Lower lobe of right lung (tissue), 2 donors: ENCODE results near the gene ERG28. TPM values are rescaled to one million over a fixed set of nuclear protein-coding genes. Genes with fewer than 3 reads are reported as not detected.

Source experiments
- ATAC-seq, 2 donors: fragments of 200-7000 bp; cut with Tn5 transposase; one replicate each; pipeline ENCODE4 v1.9.1; 2020 to 2022; ENCODE audit warnings: mild to moderate bottlenecking in 2 of 2, moderate library complexity in 2 of 2
- DNase-seq: peaks from one replicate; pipeline ENCODE4 v3.0.0-alpha.2; 2020
- H3K27ac ChIP-seq: fragments of 200-600 bp; one replicate; pipeline ENCODE4 v1.8.0; 2022
- H3K27me3 ChIP-seq: fragments of 200-600 bp; one replicate; pipeline ENCODE4 v1.8.0; 2022; ENCODE audit warnings: low read depth
- H3K36me3 ChIP-seq: fragments of 200-600 bp; one replicate; pipeline ENCODE4 v1.8.0; 2022; ENCODE audit warnings: mild to moderate bottlenecking
- H3K4me1 ChIP-seq: fragments of 200-600 bp; one replicate; pipeline ENCODE4 v1.8.0; 2022
- H3K4me3 ChIP-seq: fragments of 200-600 bp; one replicate; pipeline ENCODE4 v1.8.0; 2022; ENCODE audit warnings: mild to moderate bottlenecking
- H3K9me3 ChIP-seq: fragments of 200-600 bp; one replicate; pipeline ENCODE4 v1.8.0; 2022
- intact Hi-C: fragments of 100-400 bp; cut with DNase I; formaldehyde crosslinking; loops from one replicate; pipeline ENCODE4 v1.11.0; 2022
- total RNA-seq: library from RNA; stranded (reverse); fragmentation: NEBNext Ultra II Directional; extraction: Animal tissue kit (Norgen Biotek cat#: 25700); gene quantifications from one replicate; pipeline ENCODE4 v1.2.1, GENCODE V29; 2021
- TF ChIP-seq, protein P1 (sequence below): fragments of 200-600 bp; IDR thresholded peaks from one replicate; pipeline ENCODE4 v1.8.0; 2022; ENCODE audit warnings: antibody characterized with exemption, mild to moderate bottlenecking
- donor health status: DM: no; HTN: yes; CAD: no; lungs with severe emphysema.

The ERG28 gene
- total RNA-seq, 1 donor from 2014 or later: 30.2 TPM

DNA sequence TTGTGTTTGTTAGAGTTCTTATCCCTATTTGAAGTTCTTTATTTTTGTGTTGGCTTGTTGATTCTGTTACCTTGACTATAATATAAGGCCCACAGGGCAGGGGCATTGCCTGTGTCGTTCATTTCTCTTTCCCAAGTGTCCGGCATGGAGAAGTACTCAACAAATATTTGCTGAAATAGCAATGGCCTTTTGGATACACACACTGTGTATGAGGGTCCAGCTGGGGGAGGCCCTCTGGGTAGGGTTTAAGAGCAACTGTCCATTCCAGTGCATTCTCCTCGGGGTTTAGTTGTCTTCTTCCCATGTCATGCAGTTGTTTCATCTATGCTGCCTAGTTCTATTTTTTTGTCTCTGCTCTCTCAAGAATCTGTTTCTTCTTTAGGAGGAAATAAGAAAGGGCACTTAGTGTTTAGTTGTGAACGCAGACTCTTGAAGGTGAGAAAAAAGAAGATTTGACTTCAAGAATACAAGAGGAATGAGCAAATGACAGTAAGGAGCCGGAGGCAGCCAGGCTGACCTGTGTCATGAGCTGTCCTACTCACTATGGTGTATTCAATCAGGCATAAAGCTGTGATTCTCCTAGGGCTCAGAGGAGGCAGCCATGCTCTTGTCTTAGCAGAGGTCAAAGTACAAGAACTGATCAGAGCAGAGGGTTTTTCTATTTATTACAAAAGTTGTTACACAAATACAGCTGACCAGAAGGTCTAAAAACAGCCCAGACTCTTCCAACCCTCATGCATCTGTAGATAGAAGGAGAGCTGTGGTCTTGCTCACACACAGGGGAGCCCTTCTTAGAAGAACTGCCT is 10.2 kb downstream of the ERG28 start:
- no peak overlapping the region for H3K4me3 ChIP-seq
- H3K27ac ChIP-seq: peak overlapping the region; percentile 56
- no peaks in the 10 kb centered on the region for H3K9me3 ChIP-seq
- DNase-seq (no peak), ATAC-seq (peak; percentile 16 to 61)
- H3K27me3 ChIP-seq: no peaks in the 10 kb centered on the region
- intact Hi-C loops: loop anchor here (5.0 kb wide), 1 partner anchor 73 kb away; the partner anchor contains the start of gene FLVCR2
- TF ChIP-seq, protein P1, sequence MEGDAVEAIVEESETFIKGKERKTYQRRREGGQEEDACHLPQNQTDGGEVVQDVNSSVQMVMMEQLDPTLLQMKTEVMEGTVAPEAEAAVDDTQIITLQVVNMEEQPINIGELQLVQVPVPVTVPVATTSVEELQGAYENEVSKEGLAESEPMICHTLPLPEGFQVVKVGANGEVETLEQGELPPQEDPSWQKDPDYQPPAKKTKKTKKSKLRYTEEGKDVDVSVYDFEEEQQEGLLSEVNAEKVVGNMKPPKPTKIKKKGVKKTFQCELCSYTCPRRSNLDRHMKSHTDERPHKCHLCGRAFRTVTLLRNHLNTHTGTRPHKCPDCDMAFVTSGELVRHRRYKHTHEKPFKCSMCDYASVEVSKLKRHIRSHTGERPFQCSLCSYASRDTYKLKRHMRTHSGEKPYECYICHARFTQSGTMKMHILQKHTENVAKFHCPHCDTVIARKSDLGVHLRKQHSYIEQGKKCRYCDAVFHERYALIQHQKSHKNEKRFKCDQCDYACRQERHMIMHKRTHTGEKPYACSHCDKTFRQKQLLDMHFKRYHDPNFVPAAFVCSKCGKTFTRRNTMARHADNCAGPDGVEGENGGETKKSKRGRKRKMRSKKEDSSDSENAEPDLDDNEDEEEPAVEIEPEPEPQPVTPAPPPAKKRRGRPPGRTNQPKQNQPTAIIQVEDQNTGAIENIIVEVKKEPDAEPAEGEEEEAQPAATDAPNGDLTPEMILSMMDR: no peak
- peaks cover 15% of the 10 kb centered on the region for H3K4me1 ChIP-seq
- peaks cover 79% of the 10 kb centered on the region for H3K36me3 ChIP-seq

DNA sequence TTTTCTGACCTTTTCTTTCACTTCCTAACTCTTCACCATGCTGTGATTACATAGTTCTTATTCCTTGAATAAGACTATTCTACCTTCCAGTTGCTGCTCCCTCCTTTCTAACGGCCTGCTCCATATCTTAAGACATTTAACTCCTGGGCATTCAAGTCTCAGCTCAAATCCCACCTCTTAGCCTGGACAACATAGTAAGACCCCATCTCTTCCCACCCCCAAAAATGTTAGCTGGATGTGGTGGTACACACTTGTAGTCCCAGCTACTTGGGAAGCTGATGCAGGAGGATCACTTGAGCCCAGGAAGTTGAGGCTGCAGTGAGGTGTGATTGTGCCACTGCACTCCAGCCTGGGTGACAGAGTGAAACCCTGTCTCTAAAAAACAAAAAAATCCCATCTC is 10.9 kb downstream of the ERG28 start:
- Histone ChIP-seq H3K27ac (peak overlapping the region; percentile 38), H3K4me3 (no peak overlapping the region), H3K36me3 (peaks cover 72% of the 10 kb centered on the region), H3K9me3 (no peaks in the 10 kb centered on the region), H3K27me3 (no peaks in the 10 kb centered on the region), H3K4me1 (peaks cover 15% of the 10 kb centered on the region)
- intact Hi-C loops: loop anchor here (5.0 kb wide), 1 partner anchor 72 kb away; the partner anchor contains the start of gene FLVCR2
- ATAC-seq (no peak), DNase-seq (no peak)
- TF ChIP-seq, protein P1: no peak

DNA sequence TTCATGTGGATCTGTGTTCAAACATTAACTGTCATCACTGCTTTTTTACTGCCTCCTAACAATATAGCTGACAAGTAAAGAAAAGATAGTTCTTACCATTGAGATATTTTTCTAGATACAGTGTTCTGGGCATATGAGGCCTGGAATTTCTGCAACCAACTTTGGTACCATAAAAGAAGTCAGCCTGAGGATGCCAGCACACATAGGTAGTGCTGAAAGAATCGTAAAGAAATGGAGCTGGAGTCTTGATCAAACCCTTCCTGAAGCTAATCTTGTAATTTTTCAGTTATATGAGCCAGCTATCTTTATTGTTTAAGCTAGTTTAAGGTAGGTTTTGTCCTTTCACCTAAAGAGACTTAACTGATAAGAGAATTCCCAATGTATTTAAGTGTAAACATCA is 11.3 kb downstream of the ERG28 start:
- DNase-seq: no peak
- Histone ChIP-seq H3K4me1 (peaks cover 15% of the 10 kb centered on the region), H3K27ac (no peak overlapping the region), H3K9me3 (no peaks in the 10 kb centered on the region), H3K4me3 (no peak overlapping the region), H3K36me3 (peaks cover 68% of the 10 kb centered on the region), H3K27me3 (no peaks in the 10 kb centered on the region)
- no peak for ATAC-seq
- intact Hi-C loops: no loop called here
- TF ChIP-seq, protein P1: no peak

DNA sequence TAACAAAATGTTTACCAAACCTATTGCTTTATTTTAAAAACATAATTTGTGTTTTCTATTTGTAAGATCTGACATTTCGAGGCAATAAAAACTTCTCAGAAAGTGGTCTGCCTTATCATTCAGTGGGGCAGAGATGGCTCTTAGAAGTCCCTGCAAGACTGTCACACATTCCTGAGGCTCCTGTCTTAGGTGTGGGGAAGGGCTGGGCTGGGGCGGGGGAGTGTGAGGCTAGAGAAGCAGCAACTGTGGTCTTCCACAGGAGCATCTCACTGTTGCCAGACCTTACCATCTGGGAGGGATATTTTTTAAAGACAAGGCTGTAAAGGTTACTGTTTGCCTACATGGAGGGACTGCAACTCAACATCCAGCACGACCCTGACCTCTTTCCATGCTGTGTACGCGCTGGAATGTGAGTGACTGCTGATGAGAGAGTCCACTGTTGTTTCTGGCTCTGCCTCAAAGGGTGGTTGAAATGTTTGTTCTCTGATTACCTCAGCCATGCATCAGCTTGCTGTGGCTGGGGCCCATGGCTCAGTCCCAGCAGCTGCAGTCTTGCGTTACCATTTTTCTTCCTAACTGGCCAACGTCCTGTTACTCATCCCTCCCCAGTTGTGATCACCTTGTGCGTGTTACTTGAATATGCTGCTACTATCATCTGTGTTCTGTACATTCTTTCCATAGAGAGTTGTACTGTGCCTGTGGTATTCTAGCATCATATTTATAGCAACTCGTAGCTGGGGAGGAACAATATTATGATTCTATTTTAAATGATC is 12.4 kb downstream of the ERG28 start:
- Histone ChIP-seq H3K4me1 (peaks cover 15% of the 10 kb centered on the region), H3K27ac (peak overlapping the region; percentile 68), H3K4me3 (no peak overlapping the region), H3K27me3 (no peaks in the 10 kb centered on the region), H3K36me3 (peaks cover 59% of the 10 kb centered on the region), H3K9me3 (no peaks in the 10 kb centered on the region)
- TF ChIP-seq, protein P1: no peak
- peak; percentile 90 for ATAC-seq
- DNase-seq: peak; percentile 70
- intact Hi-C loops: no loop called here

DNA sequence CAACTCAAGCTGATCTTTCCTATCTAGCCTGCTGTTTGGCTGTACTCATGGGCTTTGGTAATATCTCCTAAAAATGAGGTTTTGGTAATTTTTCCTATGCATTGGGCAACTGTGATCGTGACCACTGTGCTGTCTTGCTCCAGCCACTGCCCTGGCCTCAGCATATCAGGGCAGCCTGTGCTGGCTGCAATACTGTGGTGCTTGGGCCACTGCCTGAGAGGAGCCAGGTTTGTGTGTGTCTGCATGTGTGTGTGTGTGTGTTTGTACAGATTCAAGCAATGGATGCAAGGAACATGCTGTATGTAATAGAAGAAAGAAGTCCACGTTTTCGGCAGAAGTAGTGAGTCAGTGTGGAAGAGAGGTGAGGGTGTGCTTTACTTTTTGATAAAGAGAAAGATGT is 13.0 kb downstream of the ERG28 start:
- DNase-seq (no peak), ATAC-seq (peak; percentile 27 to 37)
- H3K4me1 ChIP-seq: peaks cover 15% of the 10 kb centered on the region
- H3K36me3 ChIP-seq: peaks cover 57% of the 10 kb centered on the region
- intact Hi-C loops: no loop called here
- H3K27me3 ChIP-seq: no peaks in the 10 kb centered on the region
- TF ChIP-seq, protein P1: no peak
- no peaks in the 10 kb centered on the region for H3K9me3 ChIP-seq
- peak overlapping the region; percentile 68 for H3K27ac ChIP-seq
- no peak overlapping the region for H3K4me3 ChIP-seq
